ENCODE measurements around the gene CDH4.

Gene CDH4

DNA sequence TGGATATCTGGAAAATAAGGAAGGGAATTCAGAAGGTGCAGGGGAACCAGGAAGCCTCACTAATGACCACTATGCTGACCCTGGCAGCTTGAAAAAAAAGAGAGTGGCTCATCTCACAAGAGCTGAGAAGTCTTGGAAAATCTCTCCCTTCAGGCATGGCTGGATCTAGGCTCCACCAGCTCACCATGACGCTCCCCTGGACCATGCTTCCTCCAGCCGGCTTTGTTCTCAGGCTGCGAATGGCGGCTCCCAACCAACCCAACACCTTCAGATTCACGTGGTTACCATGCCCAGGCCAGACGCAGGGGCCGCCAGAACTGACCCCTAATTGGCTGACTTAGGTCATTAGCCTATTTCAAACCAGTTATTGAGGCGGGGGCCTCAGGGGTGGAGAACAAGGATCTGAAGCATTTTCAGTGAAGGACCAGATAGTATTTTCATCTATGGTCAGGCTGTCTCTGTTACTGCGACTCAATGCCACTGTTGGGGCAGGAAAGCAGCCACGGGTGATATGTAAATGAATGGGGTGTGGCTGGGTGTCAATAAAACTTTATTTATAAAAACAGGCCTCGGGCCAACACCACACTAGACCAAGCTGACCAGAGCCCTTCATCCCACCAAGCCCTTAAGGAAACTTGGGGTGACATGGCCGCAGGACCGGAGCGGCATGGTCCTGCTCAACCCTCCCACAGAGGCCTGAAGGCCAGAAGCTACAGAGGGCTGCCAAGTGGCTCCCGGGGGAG is 653.9 kb downstream of the CDH4 start:
- H3K4me3 Mint-ChIP-seq: no peak overlapping the region
- no peak for DNase-seq (ENCODE audit: low spot score)
- H3K27me3 Mint-ChIP-seq (ENCODE audit: low read depth): no peaks in the 10 kb centered on the region
- H3K4me1 Mint-ChIP-seq (ENCODE audit: low read depth): peaks cover 4% of the 10 kb centered on the region
- H3K27ac Mint-ChIP-seq: no peak overlapping the region
- H3K9me3 Mint-ChIP-seq: no peaks in the 10 kb centered on the region
- H3K36me3 Mint-ChIP-seq (ENCODE audit: low read depth): no peaks in the 10 kb centered on the region

GRCh38 chr20:61907081-61907891 is 655.2 kb downstream of the CDH4 start:
- Mint-ChIP-seq H3K4me1 (ENCODE audit: low read depth) (peaks cover 5% of the 10 kb centered on the region), H3K9me3 (no peaks in the 10 kb centered on the region), H3K36me3 (ENCODE audit: low read depth) (no peaks in the 10 kb centered on the region), H3K27me3 (ENCODE audit: low read depth) (no peaks in the 10 kb centered on the region), H3K4me3 (no peak overlapping the region), H3K27ac (no peak overlapping the region)
- no peak for DNase-seq (ENCODE audit: low spot score)

DNA sequence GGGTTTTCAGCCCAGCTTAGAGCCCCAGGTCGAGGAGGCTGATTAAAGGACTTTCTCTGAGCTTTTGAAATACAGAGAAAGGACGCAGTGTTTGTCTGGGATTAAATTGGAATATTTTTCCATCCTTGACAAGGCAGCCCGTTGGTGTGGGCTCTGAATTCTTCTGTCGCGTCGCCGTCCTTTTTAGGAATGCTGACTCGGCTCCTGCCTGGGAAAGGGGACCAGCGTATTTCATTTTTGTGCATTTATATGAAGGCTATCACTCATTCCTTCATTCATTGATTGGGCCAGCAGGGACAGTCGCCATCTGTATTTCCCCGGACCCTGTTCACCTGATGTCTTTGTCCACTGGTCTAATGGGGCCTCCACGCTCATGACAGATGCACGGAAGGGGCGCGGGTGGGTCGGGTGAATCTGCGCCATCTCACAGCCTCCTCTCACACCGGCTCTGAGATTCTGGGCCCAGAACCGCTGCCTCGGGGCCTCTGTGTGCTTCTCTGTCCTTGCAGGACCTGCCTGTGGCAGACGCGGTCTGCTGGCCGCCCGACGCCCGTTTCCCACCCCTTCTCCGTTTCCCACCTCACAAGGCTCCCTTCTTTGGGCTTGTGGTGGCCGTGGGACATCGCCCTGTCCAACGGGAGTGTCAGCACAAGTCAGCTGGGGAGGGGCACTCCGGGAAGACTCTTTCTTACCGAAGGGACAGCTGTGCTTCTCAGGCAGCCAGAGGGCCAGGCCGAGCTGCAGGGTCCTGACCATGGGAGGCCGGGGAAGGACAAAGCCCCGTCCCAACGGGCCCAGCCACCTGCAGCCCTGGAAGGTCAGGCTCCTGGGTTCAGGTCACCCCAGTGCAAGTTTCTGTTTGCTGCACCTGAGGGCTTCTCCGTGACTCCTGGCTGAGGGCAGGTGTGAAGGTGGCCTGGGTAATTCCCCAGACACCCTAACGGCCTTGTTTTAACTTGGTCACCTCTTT is 656.3 kb downstream of the CDH4 start:
- H3K4me3 Mint-ChIP-seq: no peak overlapping the region
- no peaks in the 10 kb centered on the region for H3K9me3 Mint-ChIP-seq
- no peak for DNase-seq (ENCODE audit: low spot score)
- no peaks in the 10 kb centered on the region for H3K27me3 Mint-ChIP-seq (ENCODE audit: low read depth)
- H3K4me1 Mint-ChIP-seq (ENCODE audit: low read depth): peaks cover 14% of the 10 kb centered on the region
- H3K36me3 Mint-ChIP-seq (ENCODE audit: low read depth): no peaks in the 10 kb centered on the region
- no peak overlapping the region for H3K27ac Mint-ChIP-seq

- Mint-ChIP-seq H3K4me1 (ENCODE audit: low read depth) (peaks cover 14% of the 10 kb centered on the region), H3K36me3 (ENCODE audit: low read depth) (no peaks in the 10 kb centered on the region), H3K9me3 (no peaks in the 10 kb centered on the region), H3K27me3 (ENCODE audit: low read depth) (no peaks in the 10 kb centered on the region), H3K4me3 (no peak overlapping the region), H3K27ac (no peak overlapping the region)
- DNase-seq (ENCODE audit: low spot score): no peak
These were observed 657.0 kb downstream of the CDH4 start for GRCh38 chr20:61909028-61909427.

GRCh38 chr20:61909821-61910220 is 657.8 kb downstream of the CDH4 start:
- no peak overlapping the region for H3K27ac Mint-ChIP-seq
- no peaks in the 10 kb centered on the region for H3K27me3 Mint-ChIP-seq (ENCODE audit: low read depth)
- no peaks in the 10 kb centered on the region for H3K36me3 Mint-ChIP-seq (ENCODE audit: low read depth)
- DNase-seq (ENCODE audit: low spot score): no peak
- H3K9me3 Mint-ChIP-seq: no peaks in the 10 kb centered on the region
- no peak overlapping the region for H3K4me3 Mint-ChIP-seq
- H3K4me1 Mint-ChIP-seq (ENCODE audit: low read depth): peaks cover 14% of the 10 kb centered on the region

DNA sequence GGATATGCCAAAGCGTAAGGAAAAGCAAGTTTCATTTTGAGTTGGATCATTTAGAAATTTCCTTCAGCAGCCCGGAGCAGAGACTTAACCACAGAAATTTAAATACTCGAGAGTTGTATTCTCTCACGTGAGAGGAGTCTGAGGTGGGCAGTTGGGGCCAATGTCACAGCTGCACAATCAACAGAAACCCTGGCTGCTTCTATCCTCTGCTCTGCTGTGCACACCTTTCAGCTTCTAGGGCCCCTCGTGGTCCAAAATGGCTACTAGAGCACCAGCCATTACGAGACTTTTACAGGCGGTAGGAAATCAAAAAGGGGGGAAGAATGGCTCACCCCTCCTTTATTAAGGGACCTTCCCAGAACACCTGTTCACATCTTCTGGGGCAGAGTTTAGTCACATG is 659.8 kb downstream of the CDH4 start:
- Mint-ChIP-seq H3K36me3 (ENCODE audit: low read depth) (no peaks in the 10 kb centered on the region), H3K4me3 (no peak overlapping the region), H3K27ac (no peak overlapping the region), H3K27me3 (ENCODE audit: low read depth) (no peaks in the 10 kb centered on the region), H3K9me3 (no peaks in the 10 kb centered on the region), H3K4me1 (ENCODE audit: low read depth) (peaks cover 14% of the 10 kb centered on the region)
- no peak for DNase-seq (ENCODE audit: low spot score)

DNA sequence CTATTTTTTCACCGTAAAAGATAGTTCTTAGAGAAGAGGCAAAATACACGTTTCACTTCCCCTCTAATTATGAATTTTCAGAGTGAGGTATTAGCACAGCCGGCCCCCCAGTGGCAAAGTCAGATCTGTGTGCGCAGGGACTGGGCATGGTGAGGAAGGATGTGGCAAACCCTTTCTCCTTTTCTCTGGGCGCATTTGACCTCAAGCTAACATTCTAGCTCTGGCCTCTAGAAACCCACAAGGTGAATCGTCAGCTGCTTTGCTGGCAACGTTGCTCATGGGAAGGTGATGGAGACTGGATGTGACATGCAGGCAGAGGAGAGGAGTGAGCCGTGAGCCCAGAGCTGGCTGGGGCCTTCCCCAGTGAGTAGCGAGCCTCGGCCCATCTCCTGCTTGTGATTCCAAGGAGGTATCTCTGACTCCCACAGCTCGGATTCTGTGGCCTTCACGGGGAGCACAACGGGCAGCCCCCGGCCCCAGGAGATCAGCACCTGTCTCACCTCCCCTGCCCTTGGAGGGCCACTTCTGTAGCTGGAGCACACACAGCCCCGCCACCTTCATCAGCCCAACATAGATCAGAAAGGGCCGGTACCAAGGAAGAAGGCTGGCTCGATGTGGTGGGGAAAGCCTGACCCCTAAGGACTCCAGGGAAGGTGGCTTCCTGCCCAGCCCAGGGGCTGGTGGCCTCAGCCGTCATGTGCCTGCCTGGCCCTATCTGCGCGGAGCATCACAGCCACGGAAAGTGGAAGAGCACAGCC is 660.8 kb downstream of the CDH4 start:
- Mint-ChIP-seq H3K27ac (no peak overlapping the region), H3K4me3 (peak overlapping the region; percentile 32), H3K36me3 (ENCODE audit: low read depth) (no peaks in the 10 kb centered on the region), H3K9me3 (no peaks in the 10 kb centered on the region), H3K27me3 (ENCODE audit: low read depth) (no peaks in the 10 kb centered on the region), H3K4me1 (ENCODE audit: low read depth) (peaks cover 14% of the 10 kb centered on the region)
- no peak for DNase-seq (ENCODE audit: low spot score)

GRCh38 chr20:61913423-61914225 is 661.6 kb downstream of the CDH4 start:
- H3K9me3 Mint-ChIP-seq: no peaks in the 10 kb centered on the region
- H3K4me1 Mint-ChIP-seq (ENCODE audit: low read depth): peaks cover 14% of the 10 kb centered on the region
- H3K4me3 Mint-ChIP-seq: no peak overlapping the region
- no peak overlapping the region for H3K27ac Mint-ChIP-seq
- no peak for DNase-seq (ENCODE audit: low spot score)
- H3K27me3 Mint-ChIP-seq (ENCODE audit: low read depth): no peaks in the 10 kb centered on the region
- no peaks in the 10 kb centered on the region for H3K36me3 Mint-ChIP-seq (ENCODE audit: low read depth)

DNA sequence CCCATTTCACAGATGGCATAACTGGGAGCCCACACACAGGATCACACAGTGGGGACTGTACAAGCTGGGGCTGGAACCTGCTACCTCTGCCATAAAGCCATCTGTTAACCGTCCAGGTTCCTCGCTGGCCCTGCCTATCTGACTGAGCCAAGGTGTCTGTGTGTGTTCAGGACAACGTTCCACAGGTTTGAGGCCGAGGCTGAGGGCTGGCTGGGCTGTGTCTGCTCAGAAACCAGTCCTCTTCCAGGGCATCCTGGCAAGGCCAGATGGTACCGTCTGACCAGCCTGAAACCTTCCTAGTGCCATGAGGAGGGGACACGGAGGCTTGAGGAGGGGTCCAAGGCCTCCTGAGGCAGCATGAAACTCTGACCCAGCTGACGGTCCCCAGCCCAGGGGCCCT is 663.0 kb downstream of the CDH4 start:
- Mint-ChIP-seq H3K4me1 (ENCODE audit: low read depth) (peaks cover 14% of the 10 kb centered on the region), H3K27me3 (ENCODE audit: low read depth) (no peaks in the 10 kb centered on the region), H3K27ac (no peak overlapping the region), H3K4me3 (no peak overlapping the region), H3K36me3 (ENCODE audit: low read depth) (no peaks in the 10 kb centered on the region), H3K9me3 (no peaks in the 10 kb centered on the region)
- DNase-seq (ENCODE audit: low spot score): no peak

GRCh38 chr20:61916318-61916891 is 664.3 kb downstream of the CDH4 start:
- H3K36me3 Mint-ChIP-seq (ENCODE audit: low read depth): no peaks in the 10 kb centered on the region
- no peaks in the 10 kb centered on the region for H3K27me3 Mint-ChIP-seq (ENCODE audit: low read depth)

GRCh38 chr20:61917474-61918145 is 665.5 kb downstream of the CDH4 start:
- Mint-ChIP-seq H3K36me3 (ENCODE audit: low read depth) (no peaks in the 10 kb centered on the region), H3K4me1 (ENCODE audit: low read depth) (peaks cover 6% of the 10 kb centered on the region), H3K27me3 (ENCODE audit: low read depth) (no peaks in the 10 kb centered on the region), H3K27ac (no peak overlapping the region), H3K4me3 (no peak overlapping the region), H3K9me3 (no peaks in the 10 kb centered on the region)
- DNase-seq (ENCODE audit: low spot score): no peak

More at GRCh38 chr20:61916318-61916891, 664.3 kb downstream of the CDH4 start:
- H3K27ac Mint-ChIP-seq: no peak overlapping the region
- no peak overlapping the region for H3K4me3 Mint-ChIP-seq
- peaks cover 14% of the 10 kb centered on the region for H3K4me1 Mint-ChIP-seq (ENCODE audit: low read depth)
- no peaks in the 10 kb centered on the region for H3K9me3 Mint-ChIP-seq
- DNase-seq (ENCODE audit: low spot score): no peak

- no peaks in the 10 kb centered on the region for H3K36me3 Mint-ChIP-seq (ENCODE audit: low read depth)
- no peaks in the 10 kb centered on the region for H3K9me3 Mint-ChIP-seq
- H3K4me3 Mint-ChIP-seq: no peak overlapping the region
- H3K27ac Mint-ChIP-seq: no peak overlapping the region
- H3K27me3 Mint-ChIP-seq (ENCODE audit: low read depth): no peaks in the 10 kb centered on the region
- H3K4me1 Mint-ChIP-seq (ENCODE audit: low read depth): no peaks in the 10 kb centered on the region
- no peak for DNase-seq (ENCODE audit: low spot score)
These were observed 666.5 kb downstream of the CDH4 start for GRCh38 chr20:61918548-61918947.
